Astrocyte of the cerebellum (primary cell): ENCODE results near the gene FCRLA.
"Not testable (repeated sequence)": the region's sequence is repeated elsewhere in the genome, so short reads cannot be mapped to it uniquely, and the experiment has no call there.

Experiments
- DNase-seq: peaks from one replicate; pipeline ENCODE4 v3.0.0-alpha.2; 2011; ENCODE audit warnings: low read depth
- H3K4me3 ChIP-seq: 2 replicates; pipeline ENCODE4 v1.5.1; 2011; ENCODE audit warnings: mild to moderate bottlenecking, low read depth, low read length, moderate library complexity
- CTCF ChIP-seq: IDR thresholded peaks from 2 replicates; pipeline ENCODE4 v1.5.1; 2012; ENCODE audit warnings: low read length, low read depth, moderate library complexity, mild to moderate bottlenecking; ENCODE audit errors: missing control alignments
- in situ Hi-C: cut with HindIII; loops from 2 replicates; pipeline ENCODE4 v1.10.0; 2017; ENCODE audit warnings: low sequenced_read_pairs

The FCRLA gene

GRCh38 chr1:161723459-161724141, 16.6 kb downstream of the FCRLA start:
- H3K4me3 ChIP-seq = no peak overlapping the region
- in situ Hi-C loops = no loop called here
- DNase-seq = no peak
- TF ChIP-seq CTCF = no peak

GRCh38 chr1:161725258-161725907, 18.4 kb downstream of the FCRLA start:
- H3K4me3 ChIP-seq = peak overlapping the region; percentile 63
- DNase-seq = not testable (repeated sequence)
- in situ Hi-C loops = loop anchor here (25.0 kb wide), 1 partner anchor 513 kb away; the partner anchor contains the start of genes APOA2, FCER1G and NDUFS2

GRCh38 chr1:161725908-161726472, 19.0 kb downstream of the FCRLA start:
- peak; percentile 41 for TF ChIP-seq CTCF
- in situ Hi-C loops = loop anchor here (25.0 kb wide), 1 partner anchor 514 kb away; the partner anchor contains the start of genes APOA2, FCER1G and NDUFS2
- peak overlapping the region; percentile 63 for H3K4me3 ChIP-seq
- no peak for DNase-seq

GRCh38 chr1:161726473-161727255, 19.6 kb downstream of the FCRLA start:
- in situ Hi-C loops = loop anchor here (25.0 kb wide), 1 partner anchor 514 kb away; the partner anchor contains the start of genes APOA2, FCER1G and NDUFS2
- H3K4me3 ChIP-seq = peak overlapping the region; percentile 63
- TF ChIP-seq CTCF = no peak
- no peak for DNase-seq

- TF ChIP-seq CTCF = no peak
- DNase-seq = peak; percentile 85
Measured at GRCh38 chr1:161727256-161727924, 20.4 kb downstream of the FCRLA start.

GRCh38 chr1:161728376-161729226, 21.6 kb downstream of the FCRLA start:
- no peak for DNase-seq
- TF ChIP-seq CTCF = no peak
- in situ Hi-C loops = loop anchor here (25.0 kb wide), 1 partner anchor 516 kb away; the partner anchor contains the start of genes APOA2, FCER1G and NDUFS2
- H3K4me3 ChIP-seq = no peak overlapping the region

More at GRCh38 chr1:161727256-161727924, 20.4 kb downstream of the FCRLA start:
- in situ Hi-C loops = loop anchor here (25.0 kb wide), 1 partner anchor 515 kb away; the partner anchor contains the start of genes APOA2, FCER1G and NDUFS2
- H3K4me3 ChIP-seq = peak overlapping the region; percentile 63
